GM21381 (cell line): ENCODE results near the gene MED13L.
"Not testable (repeated sequence)": the region's sequence is repeated elsewhere in the genome, so short reads cannot be mapped to it uniquely, and the experiment has no call there.

Experiments used
- ATAC-seq: cut with Tn5 transposase; IDR thresholded peaks from one replicate; pipeline ENCODE4 v1.9.1; 2021; ENCODE audit warnings: mild to moderate bottlenecking, moderate library complexity; ENCODE audit not compliant: unreplicated experiment

MED13L gene

DNA sequence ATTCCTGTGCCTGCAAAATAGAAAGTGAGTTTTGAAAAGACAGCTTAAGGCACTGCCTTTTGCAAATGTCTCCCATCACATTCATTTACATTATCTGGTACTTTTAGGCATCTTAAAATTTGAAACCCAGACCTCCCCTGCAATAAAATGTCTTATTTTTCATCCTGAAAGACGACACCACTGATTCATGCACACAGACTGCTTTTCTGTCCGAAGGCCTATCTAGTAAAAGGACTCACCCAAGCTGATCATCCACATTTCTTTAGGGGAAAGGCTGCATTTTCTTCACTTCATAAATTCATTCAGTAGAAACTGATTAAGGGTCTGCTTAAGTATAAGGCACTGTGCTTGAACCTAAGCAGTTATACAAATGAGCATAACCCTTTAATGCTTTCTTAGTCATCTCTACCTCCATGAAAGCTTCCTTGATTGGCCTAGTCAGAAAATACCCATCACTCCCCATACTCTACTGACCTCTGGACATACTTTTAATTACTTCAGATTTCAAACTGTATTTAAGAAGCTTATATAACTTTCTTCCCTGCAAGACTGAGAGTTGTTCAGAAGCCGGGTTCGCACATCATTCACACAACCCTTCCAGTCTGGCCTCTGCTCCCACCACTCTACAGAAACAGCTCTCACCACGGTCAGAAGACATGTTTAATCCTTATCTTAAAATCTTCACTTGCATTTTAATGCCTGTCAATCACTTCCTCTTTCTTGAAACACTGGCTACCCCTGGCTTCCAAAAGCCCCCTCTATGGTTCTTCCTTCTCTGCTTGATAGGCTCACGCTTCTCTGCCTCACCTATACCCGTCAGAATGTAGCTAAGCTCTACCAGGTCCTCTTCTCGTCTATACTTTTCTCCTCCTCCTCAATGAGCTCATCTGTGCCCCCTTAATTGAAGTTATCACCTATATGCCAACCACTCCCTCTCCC is 288.6 kb downstream of the MED13L start:
- no peak for ATAC-seq

GRCh38 chr12:115988212-115988611 is 289.3 kb downstream of the MED13L start:
- no peak for ATAC-seq

GRCh38 chr12:115984616-115985015 is 292.9 kb downstream of the MED13L start:
- ATAC-seq, result no peak

GRCh38 chr12:115983226-115983798 is 294.2 kb downstream of the MED13L start:
- ATAC-seq, result no peak

- ATAC-seq, result no peak
Measured at GRCh38 chr12:115980339-115980738, 297.2 kb downstream of the MED13L start.

DNA sequence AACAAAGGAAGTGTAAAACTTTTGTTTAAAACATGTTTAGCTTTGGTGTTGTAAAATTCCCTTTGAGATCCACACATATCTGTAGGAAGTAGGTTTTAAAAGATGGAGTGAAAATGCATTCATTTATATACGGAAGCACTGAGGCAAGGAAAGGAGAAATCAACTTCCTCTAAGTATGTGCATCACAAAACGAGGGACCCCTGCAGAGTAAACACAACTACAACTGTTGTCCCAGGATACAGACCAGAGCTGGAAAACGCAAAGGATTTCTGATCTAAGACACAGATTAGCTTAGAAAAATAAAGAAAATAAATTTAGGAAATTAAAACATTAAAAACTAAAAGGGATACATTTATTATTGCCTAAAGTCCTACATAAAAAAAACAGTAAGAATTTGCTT is 297.6 kb downstream of the MED13L start:
- ATAC-seq, result no peak

- no peak for ATAC-seq
Measured at GRCh38 chr12:115979351-115979750, 298.1 kb downstream of the MED13L start.

DNA sequence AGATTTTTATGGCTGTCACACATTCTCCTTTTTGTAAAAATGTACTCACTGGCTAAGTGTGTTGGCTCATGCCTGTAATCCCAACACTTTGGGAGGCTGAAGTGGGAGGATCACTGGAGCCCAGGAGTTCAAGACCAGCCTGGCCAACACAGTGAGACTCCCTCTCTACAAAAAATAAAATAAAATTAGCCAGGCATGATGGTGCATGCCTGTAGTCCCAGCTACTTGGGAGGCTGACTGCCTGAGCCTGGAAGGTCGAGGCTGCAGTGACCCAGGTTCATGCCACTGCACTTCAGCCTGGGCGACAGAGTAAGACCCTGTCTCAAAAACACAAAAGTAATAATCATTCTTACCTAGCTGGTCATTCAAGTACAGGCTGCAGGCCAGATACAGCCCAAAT is 300.7 kb downstream of the MED13L start:
- not testable (repeated sequence) for ATAC-seq

- no peak for ATAC-seq
Measured at GRCh38 chr12:115975411-115975810, 302.1 kb downstream of the MED13L start.

- no peak for ATAC-seq
Measured at GRCh38 chr12:115973968-115974724, 303.3 kb downstream of the MED13L start.

GRCh38 chr12:115973066-115973465 is 304.4 kb downstream of the MED13L start:
- ATAC-seq, result no peak

DNA sequence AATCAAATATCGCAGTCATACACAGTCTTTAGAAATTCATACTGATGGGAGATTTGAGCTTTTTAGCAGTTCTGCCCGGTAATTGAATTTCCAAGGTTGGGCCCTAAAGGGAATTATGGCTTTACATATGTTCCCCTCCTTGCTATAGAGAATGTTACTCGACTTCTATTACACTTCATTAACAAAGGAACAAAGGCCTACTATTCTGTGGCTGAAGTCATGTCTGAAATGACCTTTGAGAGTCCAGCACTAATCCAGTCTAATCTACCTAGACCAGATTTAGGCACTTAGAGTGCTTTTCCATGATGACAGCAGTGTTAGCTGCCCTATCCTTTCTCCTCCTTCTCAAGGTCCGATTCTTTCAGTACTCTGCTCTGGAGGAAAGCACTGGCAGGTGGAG is 305.3 kb downstream of the MED13L start:
- ATAC-seq, result no peak

DNA sequence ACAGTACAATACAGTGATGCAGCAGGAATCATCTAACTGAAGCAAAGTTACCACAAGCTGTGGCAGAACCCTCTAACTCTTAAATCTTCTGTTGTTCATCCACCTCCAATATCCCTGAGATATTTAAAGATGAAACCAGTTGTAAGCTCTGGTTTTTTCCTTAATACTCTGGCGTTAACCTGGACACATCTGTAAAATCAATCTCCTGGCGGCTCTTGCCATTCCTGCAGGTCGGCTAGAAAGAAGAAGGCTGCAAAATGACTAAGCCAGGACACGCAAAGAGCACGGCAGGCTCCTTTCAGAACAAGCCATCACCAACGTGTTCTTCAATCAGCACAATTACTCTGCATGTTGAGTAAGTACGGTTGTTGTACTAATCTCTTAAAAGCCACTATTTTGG is 309.3 kb downstream of the MED13L start:
- ATAC-seq, result no peak

GRCh38 chr12:115966376-115966775 is 311.1 kb downstream of the MED13L start:
- no peak for ATAC-seq

GRCh38 chr12:115964626-115965025 is 312.9 kb downstream of the MED13L start:
- ATAC-seq, result no peak

DNA sequence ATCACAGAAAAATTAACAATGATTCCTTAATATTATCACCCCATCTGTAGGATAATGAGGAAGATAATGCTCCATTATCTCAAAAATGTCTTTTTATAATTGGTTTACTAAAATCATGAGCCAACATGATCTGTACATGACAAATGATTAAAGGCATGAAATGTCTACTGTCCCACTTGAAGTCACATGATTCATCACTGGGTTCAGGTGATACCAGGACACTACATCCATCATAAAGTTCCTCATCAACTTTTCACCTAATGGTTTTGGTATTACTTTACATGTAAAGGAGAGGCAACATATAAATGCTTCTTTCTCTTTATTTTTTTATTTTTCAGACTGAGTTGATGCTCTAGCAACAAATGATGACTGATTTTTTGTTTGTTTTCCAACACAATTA is 313.3 kb downstream of the MED13L start:
- no peak for ATAC-seq

DNA sequence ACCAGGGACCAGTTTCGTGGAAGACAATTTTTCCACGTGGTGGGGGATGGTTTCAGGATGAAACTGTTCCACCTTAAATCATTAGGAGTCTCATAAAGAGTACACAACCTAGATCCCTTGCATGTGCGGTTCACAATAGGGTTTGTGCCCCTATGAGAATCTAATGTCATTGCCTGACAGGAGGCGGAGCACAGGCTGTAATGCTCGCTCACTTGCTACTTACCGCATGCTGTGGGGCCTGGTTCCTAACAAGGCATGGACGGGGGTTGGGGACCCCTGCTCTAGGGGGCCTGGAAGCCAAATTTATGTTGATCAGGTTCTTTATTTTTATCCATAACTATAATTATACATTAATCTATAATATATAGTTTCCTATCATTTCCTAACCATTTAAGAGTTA is 315.3 kb downstream of the MED13L start:
- ATAC-seq, result no peak

GRCh38 chr12:115960868-115961802 is 316.4 kb downstream of the MED13L start:
- no peak for ATAC-seq

- no peak for ATAC-seq
Measured at GRCh38 chr12:115957686-115958290, 319.7 kb downstream of the MED13L start.

DNA sequence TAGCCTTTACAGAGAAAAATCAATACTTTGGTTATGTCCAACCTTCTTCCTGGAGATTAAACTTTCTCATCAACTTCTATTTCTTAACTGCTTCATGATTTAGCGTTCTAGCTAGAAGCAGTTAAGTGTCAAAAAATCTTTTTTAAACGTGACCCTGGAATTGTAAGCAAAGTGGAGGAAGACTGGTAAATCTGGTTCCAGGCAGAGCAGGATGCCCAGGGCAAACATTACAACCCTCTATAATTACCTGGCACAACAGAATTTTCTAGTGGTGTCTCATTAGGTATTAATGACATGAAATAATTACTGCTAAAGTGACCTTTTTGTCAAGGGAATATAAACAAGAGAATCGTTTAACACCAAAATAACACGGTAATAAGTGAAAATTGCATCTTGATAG is 320.8 kb downstream of the MED13L start:
- no peak for ATAC-seq
